ENCODE data around the gene FARP2.

Gene FARP2

DNA sequence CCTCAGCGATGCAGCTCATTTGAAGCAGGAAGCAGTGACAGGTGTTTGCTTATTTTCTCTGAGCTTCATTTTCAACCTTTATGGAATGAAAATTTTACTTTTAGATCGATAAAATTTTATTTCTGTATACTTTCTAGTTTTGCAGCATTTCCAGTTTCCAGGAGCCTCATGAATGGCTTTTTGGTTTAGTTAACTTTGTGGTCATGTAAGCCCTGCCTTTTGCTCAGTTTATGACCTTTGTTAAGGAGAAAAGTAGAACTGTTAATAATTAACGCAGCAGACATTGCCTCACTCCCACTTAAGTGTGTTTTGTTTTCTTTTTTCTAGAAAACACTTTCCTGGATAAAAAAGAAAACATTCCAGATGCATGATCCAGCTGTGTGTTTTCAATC lies 4.4 kb upstream of the FARP2 start:
- in situ Hi-C loops (cut with HindIII; ENCODE audit: low sequenced_read_pairs), result no loop called here
- TF ChIP-seq, protein P1, sequence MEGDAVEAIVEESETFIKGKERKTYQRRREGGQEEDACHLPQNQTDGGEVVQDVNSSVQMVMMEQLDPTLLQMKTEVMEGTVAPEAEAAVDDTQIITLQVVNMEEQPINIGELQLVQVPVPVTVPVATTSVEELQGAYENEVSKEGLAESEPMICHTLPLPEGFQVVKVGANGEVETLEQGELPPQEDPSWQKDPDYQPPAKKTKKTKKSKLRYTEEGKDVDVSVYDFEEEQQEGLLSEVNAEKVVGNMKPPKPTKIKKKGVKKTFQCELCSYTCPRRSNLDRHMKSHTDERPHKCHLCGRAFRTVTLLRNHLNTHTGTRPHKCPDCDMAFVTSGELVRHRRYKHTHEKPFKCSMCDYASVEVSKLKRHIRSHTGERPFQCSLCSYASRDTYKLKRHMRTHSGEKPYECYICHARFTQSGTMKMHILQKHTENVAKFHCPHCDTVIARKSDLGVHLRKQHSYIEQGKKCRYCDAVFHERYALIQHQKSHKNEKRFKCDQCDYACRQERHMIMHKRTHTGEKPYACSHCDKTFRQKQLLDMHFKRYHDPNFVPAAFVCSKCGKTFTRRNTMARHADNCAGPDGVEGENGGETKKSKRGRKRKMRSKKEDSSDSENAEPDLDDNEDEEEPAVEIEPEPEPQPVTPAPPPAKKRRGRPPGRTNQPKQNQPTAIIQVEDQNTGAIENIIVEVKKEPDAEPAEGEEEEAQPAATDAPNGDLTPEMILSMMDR (IDR thresholded peaks at IDR 0.05; ENCODE audit: low read depth, low read length, missing control alignments), result no peak
- H3K4me3 ChIP-seq (ENCODE audit: low read depth, low read length), result no peak overlapping the region
- no peak for DNase-seq (ENCODE audit: low read depth)

DNA sequence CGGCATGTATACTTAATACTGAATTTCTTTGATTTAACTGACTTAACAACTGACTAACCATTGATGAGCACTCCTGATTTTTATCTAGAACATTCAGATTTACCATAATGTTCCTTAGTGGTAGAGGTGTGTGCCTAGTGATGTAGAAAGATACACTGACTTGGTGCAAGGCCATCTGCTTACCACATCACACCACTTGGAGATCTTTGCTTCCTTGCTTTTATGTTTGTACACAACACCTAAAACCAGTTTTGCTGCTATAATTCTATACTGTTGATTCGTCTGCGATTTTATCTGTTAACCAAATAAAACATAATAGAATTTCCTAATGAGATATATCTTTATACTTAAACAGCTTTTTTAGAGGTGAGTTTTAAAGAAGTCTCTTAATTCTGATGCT lies 3.9 kb upstream of the FARP2 start:
- no peak overlapping the region for H3K4me3 ChIP-seq (ENCODE audit: low read depth, low read length)
- TF ChIP-seq, protein P1 (IDR thresholded peaks at IDR 0.05; ENCODE audit: low read depth, low read length, missing control alignments), result no peak
- in situ Hi-C loops (cut with HindIII; ENCODE audit: low sequenced_read_pairs), result no loop called here

DNA sequence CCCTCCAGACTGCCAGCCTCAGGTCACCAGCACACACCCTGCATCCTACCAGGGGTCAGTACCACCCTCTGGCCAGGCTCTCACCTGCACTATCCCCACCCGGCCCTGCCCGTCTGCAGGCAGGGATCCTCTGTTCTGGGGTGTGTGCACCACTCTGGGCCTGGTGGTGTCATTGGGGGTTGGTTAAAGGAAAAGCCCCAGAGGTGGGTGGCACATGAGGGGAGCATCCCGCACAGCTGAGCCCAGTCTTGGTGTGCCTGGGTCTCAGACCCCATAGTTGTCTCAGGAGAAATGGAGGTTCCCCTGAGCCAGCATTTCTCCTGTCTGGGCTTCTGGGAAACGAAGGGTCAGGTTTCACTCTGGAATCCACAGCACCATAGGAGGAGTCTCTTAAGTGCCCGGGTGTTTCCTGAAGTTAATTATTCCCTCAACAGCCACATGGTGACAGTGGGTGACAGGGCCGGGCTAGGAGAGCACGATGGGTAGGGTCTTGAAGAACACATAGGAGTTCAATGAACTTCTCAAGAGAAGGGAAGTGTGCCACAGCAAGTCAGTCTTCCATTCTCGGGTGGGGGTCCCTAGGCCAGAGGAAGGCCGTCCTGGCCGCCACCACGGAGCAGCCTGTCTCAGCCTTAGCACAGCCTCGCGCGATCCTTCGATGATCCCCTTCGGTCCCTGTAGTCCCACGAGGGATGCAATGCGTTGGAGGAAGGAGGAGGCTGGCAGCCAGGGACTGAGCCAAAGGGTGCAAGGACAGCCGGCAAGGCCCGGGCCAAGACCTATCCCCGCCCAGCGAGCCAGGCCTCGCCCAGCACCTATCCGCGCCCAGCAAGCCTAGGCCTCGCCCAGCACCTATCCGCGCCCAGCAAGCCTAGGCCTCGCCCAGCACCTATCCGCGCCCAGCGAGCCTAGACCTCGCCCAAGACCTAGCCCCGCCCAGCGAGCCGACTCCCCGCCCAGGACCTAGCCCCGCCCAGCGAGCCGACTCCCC lies 1.1 kb upstream of the FARP2 start:
- in situ Hi-C loops (cut with HindIII; ENCODE audit: low sequenced_read_pairs), result no loop called here
- peak; percentile 11 for DNase-seq (ENCODE audit: low read depth)
- TF ChIP-seq, protein P1 (IDR thresholded peaks at IDR 0.05; ENCODE audit: low read depth, low read length, missing control alignments), result no peak
- peak overlapping the region; percentile 21 for H3K4me3 ChIP-seq (ENCODE audit: low read depth, low read length)

More for the DNA sequence above, 3.9 kb upstream of the FARP2 start:
- DNase-seq (ENCODE audit: low read depth), result no peak

DNA sequence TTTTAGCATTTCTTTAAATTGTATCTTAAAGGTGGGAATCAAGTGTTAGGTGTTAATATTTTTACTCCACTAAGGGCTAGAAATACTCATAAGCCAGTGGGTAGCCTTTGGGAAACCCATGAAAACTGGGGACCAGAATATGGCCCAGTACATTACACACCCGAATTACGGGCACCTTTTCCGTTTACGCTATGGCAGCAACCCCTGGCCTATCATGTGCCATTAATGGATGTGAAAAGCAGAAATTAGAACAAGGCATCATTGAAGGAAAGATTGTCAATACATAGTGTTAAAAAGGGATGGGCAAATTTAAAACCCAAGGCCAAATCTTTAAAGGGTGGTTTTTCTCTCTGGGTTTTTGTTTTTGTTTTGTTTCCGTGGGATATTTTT lies 781 bp downstream of the FARP2 start:
- TF ChIP-seq, protein P1 (IDR thresholded peaks at IDR 0.05; ENCODE audit: low read depth, low read length, missing control alignments), result no peak
- DNase-seq (ENCODE audit: low read depth), result no peak
- in situ Hi-C loops (cut with HindIII; ENCODE audit: low sequenced_read_pairs), result no loop called here
- H3K4me3 ChIP-seq (ENCODE audit: low read depth, low read length), result peak overlapping the region; percentile 81

DNA sequence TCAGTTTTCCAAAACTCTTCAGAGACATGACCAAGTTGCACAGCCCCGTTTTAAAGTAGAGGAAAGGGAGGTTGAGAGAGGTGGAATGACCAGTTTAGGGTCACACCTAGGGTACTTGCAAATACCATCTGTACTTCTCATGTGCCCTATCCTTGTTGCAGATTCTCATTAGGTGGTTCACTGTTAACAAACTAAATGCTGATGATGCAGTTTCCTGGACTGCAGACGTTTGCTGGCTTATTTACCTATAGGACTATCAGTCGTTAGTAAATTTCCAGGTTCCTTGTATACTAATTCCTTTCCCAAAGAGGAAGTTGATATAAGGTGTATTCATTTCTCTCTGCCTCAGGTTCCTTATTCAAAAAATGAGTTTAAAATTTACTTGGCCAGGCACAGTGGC lies 1.4 kb downstream of the FARP2 start:
- peak overlapping the region; percentile 81 for H3K4me3 ChIP-seq (ENCODE audit: low read depth, low read length)
- TF ChIP-seq, protein P1 (IDR thresholded peaks at IDR 0.05; ENCODE audit: low read depth, low read length, missing control alignments), result no peak
- in situ Hi-C loops (cut with HindIII; ENCODE audit: low sequenced_read_pairs), result no loop called here
- DNase-seq (ENCODE audit: low read depth), result no peak

DNA sequence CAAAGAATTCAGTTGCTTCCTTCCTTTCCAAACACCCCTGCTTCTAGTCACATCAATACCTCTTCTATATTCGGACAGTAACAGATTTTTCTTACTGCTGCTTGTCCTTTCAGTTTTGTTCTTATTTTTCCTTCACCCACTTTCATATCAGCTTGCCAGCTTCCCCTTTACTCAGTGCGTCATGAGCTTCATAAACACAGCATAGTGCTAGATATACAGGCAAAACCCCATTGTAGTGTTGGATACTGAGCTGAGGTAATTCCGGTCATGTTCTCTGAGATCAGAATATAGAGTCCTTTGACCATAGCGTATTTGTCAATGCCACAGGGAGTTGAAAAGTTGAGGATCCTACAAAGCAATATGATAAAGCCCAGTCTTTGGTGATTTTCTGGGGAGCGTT lies 2.4 kb downstream of the FARP2 start:
- in situ Hi-C loops (cut with HindIII; ENCODE audit: low sequenced_read_pairs), result no loop called here
- no peak for DNase-seq (ENCODE audit: low read depth)
- H3K4me3 ChIP-seq (ENCODE audit: low read depth, low read length), result no peak overlapping the region
- TF ChIP-seq, protein P1 (IDR thresholded peaks at IDR 0.05; ENCODE audit: low read depth, low read length, missing control alignments), result no peak

Measured in astrocyte of the cerebellum (primary cell).